Neural progenitor cell (in vitro differentiated cells): ENCODE data around the gene PPM1H. TPM values are rescaled to one million over a fixed set of nuclear protein-coding genes. Genes with fewer than 3 reads are reported as not detected.

ENCODE experiments used
- DNase-seq: peaks from one replicate; pipeline ENCODE4 v3.0.0-alpha.2; 2016; ENCODE audit warnings: low spot score
- H2AFZ ChIP-seq: fragments of 200-600 bp; sonication (generic); replicated peaks from 2 replicates; pipeline ENCODE4 v1.6.1; 2016; ENCODE audit warnings: antibody characterized with exemption
- H3F3A ChIP-seq: fragments of 200-600 bp; sonication (generic); 2 replicates; pipeline ENCODE4 v1.6.1; 2016; ENCODE audit warnings: antibody characterized with exemption, low read depth
- H3K27ac ChIP-seq: fragments of 200-600 bp; sonication (generic); 2 replicates; pipeline ENCODE4 v1.5.1; 2016; ENCODE audit warnings: mild to moderate bottlenecking
- H3K27me3 ChIP-seq: fragments of 200-600 bp; sonication (generic); 2 replicates; pipeline ENCODE4 v1.6.1; 2016; ENCODE audit warnings: mild to moderate bottlenecking, moderate library complexity
- H3K36me3 ChIP-seq: fragments of 200-600 bp; sonication (generic); 2 replicates; pipeline ENCODE4 v1.5.1; 2016
- H3K4me1 ChIP-seq: fragments of 200-600 bp; sonication (generic); 2 replicates; pipeline ENCODE4 v1.6.1; 2016; ENCODE audit warnings: mixed run types
- H3K4me2 ChIP-seq: fragments of 200-600 bp; sonication (generic); 2 replicates; pipeline ENCODE4 v1.6.1; 2016
- H3K4me3 ChIP-seq: fragments of 200-600 bp; sonication (generic); 2 replicates; pipeline ENCODE4 v1.5.1; 2016
- H3K79me2 ChIP-seq: fragments of 200-600 bp; sonication (generic); 2 replicates; pipeline ENCODE4 v1.6.1; 2016; ENCODE audit warnings: low read depth
- H3K9ac ChIP-seq: fragments of 200-600 bp; sonication (generic); 2 replicates; pipeline ENCODE4 v1.6.1; 2016
- H3K9me3 ChIP-seq: fragments of 200-600 bp; sonication (generic); 2 replicates; pipeline ENCODE4 v1.5.1; 2016; ENCODE audit warnings: low read depth
- H4K20me1 ChIP-seq: fragments of 200-600 bp; sonication (generic); 2 replicates; pipeline ENCODE4 v1.6.1; 2016; ENCODE audit warnings: low read depth
- H3K27ac Mint-ChIP-seq: 3 replicates; pipeline ENCODE4 v1.8.0; 2021; ENCODE audit warnings: mixed read lengths
- H3K27me3 Mint-ChIP-seq: 2 replicates; pipeline ENCODE4 v1.8.0; 2022; ENCODE audit warnings: low read depth, mild to moderate bottlenecking, inconsistent platforms, moderate library complexity, mixed read lengths; ENCODE audit not compliant: insufficient read depth
- H3K36me3 Mint-ChIP-seq: 3 replicates; pipeline ENCODE4 v1.8.0; 2021; ENCODE audit warnings: mixed read lengths
- H3K4me1 Mint-ChIP-seq: 3 replicates; pipeline ENCODE4 v1.8.0; 2021; ENCODE audit warnings: mixed read lengths
- H3K4me3 Mint-ChIP-seq: 3 replicates; pipeline ENCODE4 v1.8.0; 2021; ENCODE audit warnings: mild to moderate bottlenecking, moderate library complexity, mixed read lengths
- H3K9me3 Mint-ChIP-seq: 3 replicates; pipeline ENCODE4 v1.8.0; 2020; ENCODE audit warnings: mixed read lengths
- EZH2 ChIP-seq: fragments of 200-600 bp; sonication (generic); IDR thresholded peaks from 2 replicates; pipeline ENCODE4 v1.6.1; 2017; ENCODE audit warnings: antibody characterized with exemption, mild to moderate bottlenecking, moderate library complexity
- EZH2phosphoT487 ChIP-seq: fragments of 200-600 bp; sonication (generic); IDR thresholded peaks from 2 replicates; pipeline ENCODE4 v1.6.1; 2017; ENCODE audit warnings: antibody characterized with exemption
- total RNA-seq: library from RNA; depleted of rRNA; stranded (reverse); fragments of >200 nt; gene quantifications from 2 replicates; pipeline ENCODE4 v1.2.3, GENCODE V29; 2015; ENCODE audit warnings: low replicate concordance
- TF ChIP-seq, protein P1 (sequence below): fragments of 200-600 bp; sonication (generic); IDR thresholded peaks from 2 replicates; pipeline ENCODE4 v1.5.1; 2017; ENCODE audit warnings: antibody characterized with exemption, mild to moderate bottlenecking

Gene PPM1H
- total RNA-seq, 1 donor from 2014 or later: 4.6 TPM

DNA sequence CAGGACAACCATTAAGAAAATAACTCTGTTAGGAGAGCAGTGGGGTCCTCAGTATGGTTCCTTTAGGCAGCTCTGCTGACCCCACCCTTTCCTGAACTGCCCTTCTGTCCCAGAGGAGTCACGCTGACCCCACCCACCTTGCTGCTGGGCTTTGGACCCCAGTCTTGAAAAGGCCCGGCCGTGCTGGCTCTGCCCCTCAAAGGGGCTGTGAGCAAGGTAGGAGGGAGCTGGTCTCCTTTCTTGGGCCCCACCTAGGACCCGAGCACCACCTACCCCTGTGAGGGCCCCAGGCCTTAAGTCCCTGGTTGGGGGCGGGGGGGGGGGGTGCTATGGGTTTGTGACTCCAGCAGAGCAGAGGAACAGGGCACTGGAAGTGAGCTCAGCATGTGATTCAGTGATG is 297.3 kb downstream of the PPM1H start:
- H3K4me3 Mint-ChIP-seq: no peak overlapping the region
- H3K27ac ChIP-seq: no peak overlapping the region
- peaks cover 7% of the 10 kb centered on the region for H3K27me3 Mint-ChIP-seq
- peaks cover 12% of the 10 kb centered on the region for H3K27me3 ChIP-seq
- no peaks in the 10 kb centered on the region for H4K20me1 ChIP-seq
- no peak overlapping the region for H3K27ac Mint-ChIP-seq
- H3K36me3 Mint-ChIP-seq: peaks cover under 1% of the 10 kb centered on the region
- H3K36me3 ChIP-seq: no peaks in the 10 kb centered on the region
- H3K9ac ChIP-seq: no peak overlapping the region
- TF ChIP-seq, protein P1, sequence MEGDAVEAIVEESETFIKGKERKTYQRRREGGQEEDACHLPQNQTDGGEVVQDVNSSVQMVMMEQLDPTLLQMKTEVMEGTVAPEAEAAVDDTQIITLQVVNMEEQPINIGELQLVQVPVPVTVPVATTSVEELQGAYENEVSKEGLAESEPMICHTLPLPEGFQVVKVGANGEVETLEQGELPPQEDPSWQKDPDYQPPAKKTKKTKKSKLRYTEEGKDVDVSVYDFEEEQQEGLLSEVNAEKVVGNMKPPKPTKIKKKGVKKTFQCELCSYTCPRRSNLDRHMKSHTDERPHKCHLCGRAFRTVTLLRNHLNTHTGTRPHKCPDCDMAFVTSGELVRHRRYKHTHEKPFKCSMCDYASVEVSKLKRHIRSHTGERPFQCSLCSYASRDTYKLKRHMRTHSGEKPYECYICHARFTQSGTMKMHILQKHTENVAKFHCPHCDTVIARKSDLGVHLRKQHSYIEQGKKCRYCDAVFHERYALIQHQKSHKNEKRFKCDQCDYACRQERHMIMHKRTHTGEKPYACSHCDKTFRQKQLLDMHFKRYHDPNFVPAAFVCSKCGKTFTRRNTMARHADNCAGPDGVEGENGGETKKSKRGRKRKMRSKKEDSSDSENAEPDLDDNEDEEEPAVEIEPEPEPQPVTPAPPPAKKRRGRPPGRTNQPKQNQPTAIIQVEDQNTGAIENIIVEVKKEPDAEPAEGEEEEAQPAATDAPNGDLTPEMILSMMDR: no peak
- no peak for TF ChIP-seq EZH2
- TF ChIP-seq EZH2phosphoT487: no peak
- H3F3A ChIP-seq: peaks cover 6% of the 10 kb centered on the region
- peaks cover 33% of the 10 kb centered on the region for H3K4me1 Mint-ChIP-seq
- no peaks in the 10 kb centered on the region for H3K9me3 ChIP-seq
- no peak overlapping the region for H3K4me3 ChIP-seq
- H3K4me1 ChIP-seq: peaks cover 38% of the 10 kb centered on the region
- no peak overlapping the region for H2AFZ ChIP-seq
- DNase-seq: no peak
- no peak overlapping the region for H3K4me2 ChIP-seq
- H3K9me3 Mint-ChIP-seq: no peaks in the 10 kb centered on the region
- no peaks in the 10 kb centered on the region for H3K79me2 ChIP-seq

DNA sequence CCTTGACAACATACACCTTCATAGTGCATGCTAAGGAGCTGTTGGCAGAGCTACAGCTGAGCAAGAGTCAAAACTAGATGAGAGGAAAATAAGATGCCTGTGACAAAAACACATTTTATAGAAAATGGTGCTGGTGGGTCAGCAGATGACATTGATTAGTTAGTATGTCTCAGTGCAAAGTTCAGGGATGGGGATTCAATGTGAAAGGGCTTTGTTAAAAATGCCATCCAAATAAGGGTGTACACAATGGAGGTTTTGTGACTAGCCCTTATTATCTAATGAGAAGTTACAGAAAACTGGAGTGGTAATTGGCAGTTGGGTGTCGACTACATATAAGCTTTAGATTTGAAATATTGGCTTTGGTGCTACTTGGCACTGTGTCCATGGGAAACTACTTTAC is 299.3 kb downstream of the PPM1H start:
- no peak for TF ChIP-seq EZH2phosphoT487
- TF ChIP-seq, protein P1: no peak
- no peak for TF ChIP-seq EZH2
- Histone ChIP-seq H2AFZ (no peak overlapping the region), H3K9me3 (no peaks in the 10 kb centered on the region), H3K27me3 (peaks cover 32% of the 10 kb centered on the region), H3K4me1 (peaks cover 33% of the 10 kb centered on the region), H3F3A (peaks cover 19% of the 10 kb centered on the region), H3K36me3 (no peaks in the 10 kb centered on the region), H3K9ac (no peak overlapping the region), H3K27ac (no peak overlapping the region), H3K4me3 (no peak overlapping the region), H4K20me1 (no peaks in the 10 kb centered on the region), H3K79me2 (no peaks in the 10 kb centered on the region), H3K4me2 (no peak overlapping the region)
- no peak overlapping the region for H3K27ac Mint-ChIP-seq
- no peak overlapping the region for H3K4me3 Mint-ChIP-seq
- peaks cover 11% of the 10 kb centered on the region for H3K27me3 Mint-ChIP-seq
- no peaks in the 10 kb centered on the region for H3K9me3 Mint-ChIP-seq
- peaks cover 33% of the 10 kb centered on the region for H3K4me1 Mint-ChIP-seq
- H3K36me3 Mint-ChIP-seq: no peaks in the 10 kb centered on the region
- DNase-seq: no peak

DNA sequence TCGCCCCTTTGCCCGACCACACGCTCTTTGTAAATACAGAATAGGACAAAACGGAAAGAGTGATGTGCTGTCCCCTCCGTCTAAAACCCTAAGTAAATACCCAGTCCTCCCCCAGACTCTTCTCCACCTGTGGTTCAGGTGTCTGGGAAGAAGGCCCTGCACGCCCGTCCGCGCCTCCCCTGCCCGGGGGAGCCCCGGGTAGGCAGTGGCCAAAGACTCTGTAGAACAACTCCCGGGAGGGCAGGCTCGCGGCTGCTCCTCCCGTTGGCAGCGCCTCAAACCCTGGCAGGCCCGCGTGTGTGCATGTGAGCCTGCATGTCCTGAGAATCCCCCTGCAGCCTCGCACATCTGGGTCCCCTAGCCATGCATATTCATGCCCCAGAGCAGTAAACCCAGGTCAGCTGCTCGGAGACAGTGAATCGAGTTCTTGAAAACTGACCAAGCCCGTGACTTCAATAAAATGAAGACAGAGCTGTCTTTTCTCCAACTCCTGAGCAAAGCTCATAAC is 302.5 kb downstream of the PPM1H start:
- no peak overlapping the region for H3K27ac ChIP-seq
- peak; percentile 55 for DNase-seq
- peaks cover 57% of the 10 kb centered on the region for H3K4me1 Mint-ChIP-seq
- H4K20me1 ChIP-seq: no peaks in the 10 kb centered on the region
- H3K27me3 Mint-ChIP-seq: peaks cover 9% of the 10 kb centered on the region
- H3K4me1 ChIP-seq: peaks cover 54% of the 10 kb centered on the region
- TF ChIP-seq, protein P1: no peak
- no peak for TF ChIP-seq EZH2
- TF ChIP-seq EZH2phosphoT487: no peak
- no peaks in the 10 kb centered on the region for H3K9me3 Mint-ChIP-seq
- H3K4me3 ChIP-seq: peak overlapping the region; percentile 51
- no peaks in the 10 kb centered on the region for H3K9me3 ChIP-seq
- H3F3A ChIP-seq: peaks cover 41% of the 10 kb centered on the region
- no peaks in the 10 kb centered on the region for H3K79me2 ChIP-seq
- H3K27me3 ChIP-seq: peaks cover 36% of the 10 kb centered on the region
- peaks cover 3% of the 10 kb centered on the region for H3K36me3 Mint-ChIP-seq
- peak overlapping the region; percentile 75 for H2AFZ ChIP-seq
- H3K36me3 ChIP-seq: no peaks in the 10 kb centered on the region
- peak overlapping the region; percentile 83 for H3K4me3 Mint-ChIP-seq
- no peak overlapping the region for H3K27ac Mint-ChIP-seq
- no peak overlapping the region for H3K9ac ChIP-seq
- peak overlapping the region; percentile 86 for H3K4me2 ChIP-seq
